ENCODE data around the gene GRK3. TPM values are rescaled to one million over a fixed set of nuclear protein-coding genes. Genes with fewer than 3 reads are reported as not detected.
A peak's percentile ranks its signal among the peaks of the same experiment; 100 is the strongest.

GRK3 gene
- total and polyA plus RNA-seq, 10 of the 15 experiments (the other 5 are each of a cell fraction or from before 2014, with no cell fraction given) = 3.1 to 35.1 (median 14.7) TPM

DNA sequence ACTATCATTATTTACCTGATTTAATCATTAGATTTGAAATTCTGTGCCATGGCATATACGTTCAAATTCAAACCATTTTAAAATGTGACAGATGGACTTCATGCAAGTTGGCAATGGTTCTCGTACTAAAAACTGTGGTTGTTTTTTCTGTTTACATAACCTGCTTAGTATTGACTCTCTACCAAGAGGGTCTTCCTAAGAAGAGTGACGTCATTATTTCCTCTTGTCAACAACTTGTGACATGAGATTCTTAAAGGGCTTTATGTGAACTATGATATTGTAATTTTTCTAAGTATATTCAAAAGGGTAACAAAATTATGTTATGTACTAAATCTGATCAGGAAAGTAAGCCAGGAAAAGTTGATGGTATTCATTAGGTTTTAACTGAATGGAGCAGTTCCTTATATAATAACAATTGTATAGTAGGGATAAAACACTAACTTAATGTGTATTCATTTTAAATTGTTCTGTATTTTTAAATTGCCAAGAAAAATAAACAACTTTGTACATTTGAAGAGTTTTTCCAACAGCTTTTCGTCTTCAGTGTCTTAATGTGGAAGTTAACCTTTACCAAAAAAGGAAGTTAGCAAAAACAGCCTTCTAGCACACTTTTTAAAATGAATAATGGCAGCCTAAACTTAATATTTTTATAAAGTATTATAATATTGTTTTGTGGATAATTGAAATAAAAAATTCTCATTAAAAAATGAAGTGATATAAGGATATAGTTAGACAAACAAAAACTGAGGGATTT, 87.0 kb downstream of the GRK3 start:
- no peak overlapping the region for H3K4me2 ChIP-seq (ENCODE audit: control insufficient read depth, insufficient read depth)
- H3K4me1 ChIP-seq (ENCODE audit: control insufficient read depth, insufficient read depth, low read length) = peaks cover 9% of the 10 kb centered on the region
- RAD21 ChIA-PET (ENCODE audit: unreplicated experiment) = interaction anchor here (1.2 kb wide), 1 partner anchor 8 kb away, joined by 3 read pairs; no protein-coding TSS in a partner anchor
- POLR2A ChIA-PET = no interaction called here
- CTCF ChIA-PET = interaction anchor here (2.0 to 2.2 kb wide), 2 partner anchors 79 to 107 kb away, joined by 5 to 7 read pairs; no protein-coding TSS in a partner anchor
- H3K36me3 ChIP-seq (ENCODE audit: control insufficient read depth in 2 of 2, insufficient read depth in 2 of 2, low read length in 1 of 2) = 0 out of 4 replicates have a peak, but pooled peaks cover 0 to 2% of the 10 kb centered on the region in 2 experiments
- SMC1A ChIA-PET (ENCODE audit: uncharacterized antibody, unreplicated experiment) = interaction anchor here (0.8 to 2.3 kb wide), 3 partner anchors 14 to 109 kb away, joined by 3 to 9 read pairs (median 3); no protein-coding TSS in a partner anchor
- in situ Hi-C loops (cut with MboI) = no loop called here
- H3K27ac ChIP-seq (ENCODE audit: control insufficient read depth, insufficient read depth) = peak overlapping the region; percentile 32; the same call in 1 of the 2 replicates
- no peaks in the 10 kb centered on the region for H3K27me3 ChIP-seq (replicated peaks in 1 of 2; ENCODE audit: control insufficient read depth in 2 of 2, insufficient read depth in 2 of 2, low read length in 1 of 2)
- no peak overlapping the region for H3K4me3 ChIP-seq
- TF ChIP-seq ATF7 (IDR thresholded peaks at IDR 0.05; ENCODE audit: low read depth) = peak; percentile 97
- TF ChIP-seq SMARCA5 (IDR thresholded peaks at IDR 0.05) = no peak
- TF ChIP-seq MEF2A (IDR thresholded peaks at IDR 0.05; ENCODE audit: insufficient read depth, low read depth, low read length) = no peak
- peak; percentile 52; the same call in 1 of the 2 replicates for TF ChIP-seq JUND (IDR thresholded peaks at IDR 0.05; ENCODE audit: low read depth, low read length)
- no peak for TF ChIP-seq ASH2L (IDR thresholded peaks at IDR 0.05; ENCODE audit: borderline replicate concordance, low read depth)
- TF ChIP-seq PRDM15 (CRISPR knock-in tag; IDR thresholded peaks at IDR 0.05) = 0 out of 2 replicates have a peak, but pooled peaks have one; percentile 63
- TF ChIP-seq CHD2 (IDR thresholded peaks at IDR 0.05; ENCODE audit: borderline replicate concordance, low read depth, low read length) = no peak
- H3K79me2 ChIP-seq (ENCODE audit: control insufficient read depth, insufficient read depth, low read length) = no peaks in the 10 kb centered on the region
- no TSS peak for BruUV-seq (replicated peaks)
- intact Hi-C loops (cut with micrococcal nuclease; ENCODE audit: unreplicated experiment) = no loop called here
- H2AFZ ChIP-seq (ENCODE audit: control insufficient read depth, low read depth, low read length) = peak overlapping the region; percentile 15; the same call in 1 of the 2 replicates
- no peaks in the 10 kb centered on the region for H4K20me1 ChIP-seq (ENCODE audit: control insufficient read depth, insufficient read depth)
- ATAC-seq (peak; percentile 24; the same call in 1 of the 3 replicates), FAIRE-seq (no peak), DNase-seq (ENCODE audit: low read depth, low spot score) (no peak)
- no peak overlapping the region for H3K9ac ChIP-seq (ENCODE audit: control insufficient read depth, insufficient read depth, low read length)
- WGBS (ENCODE audit: insufficient coverage, insufficient replicate concordance, low lambda C conversion rate, missing lambda C conversion rate) = under 1% methylated on average over 4 of the region's 4 CpGs
- no peaks in the 10 kb centered on the region; the same call in 1 of the 3 replicates for H3K9me3 ChIP-seq (replicated peaks; ENCODE audit: control insufficient read depth, insufficient read depth, low read length)

Measured in GM12878 (cell line).